Sigmoid colon (tissue), 4 donors: ENCODE measurements around the gene TMEM38B.

Experiments
- CTCF ChIP-seq, 4 experiments: fragments of 450-650 bp in 3 of 4; fragments of 200-600 bp in 1 of 4; IDR thresholded peaks; one replicate each; pipeline ENCODE4 v1.5.1; 2016 to 2019; ENCODE audit warnings: antibody characterized with exemption in 4 of 4, mild to moderate bottlenecking in 3 of 4, moderate library complexity in 2 of 4
- POLR2AphosphoS5 ChIP-seq, 4 donors: sonication (generic); formaldehyde crosslinking; IDR thresholded peaks; one replicate each; pipeline ENCODE4 v1.6.1; 2017; ENCODE audit warnings: antibody characterized with exemption in 4 of 4

- TF ChIP-seq CTCF (IDR thresholded peaks at IDR 0.05), result no peak
- TF ChIP-seq POLR2AphosphoS5 (IDR thresholded peaks at IDR 0.05), result no peak
Measured at GRCh38 chr9:105725370-105725769, 31.0 kb downstream of the TMEM38B start.
